Colonic mucosa (tissue), 4 donors: ENCODE data around the gene DGKB. TPM values are rescaled to one million over a fixed set of nuclear protein-coding genes. Genes with fewer than 3 reads are reported as not detected.

Experiments used
- DNase-seq: peaks from one replicate; pipeline ENCODE4 v3.0.0-alpha.2; 2020
- H3K27ac ChIP-seq: fragments of 200-600 bp; one replicate; pipeline ENCODE4 v1.8.0; 2021
- H3K27me3 ChIP-seq: fragments of 200-600 bp; one replicate; pipeline ENCODE4 v1.8.0; 2021
- H3K36me3 ChIP-seq: fragments of 200-600 bp; one replicate; pipeline ENCODE4 v1.8.0; 2021
- H3K4me1 ChIP-seq: fragments of 200-600 bp; one replicate; pipeline ENCODE4 v1.8.0; 2021; ENCODE audit warnings: mild to moderate bottlenecking
- H3K4me3 ChIP-seq: fragments of 200-600 bp; one replicate; pipeline ENCODE4 v1.8.0; 2021
- H3K9ac ChIP-seq, 2 donors: one replicate each; pipeline ENCODE4 v1.7.0; 2013; ENCODE audit warnings: control low read depth in 2 of 2, low read depth in 2 of 2, low read length in 2 of 2
- H3K9me3 ChIP-seq: fragments of 200-600 bp; one replicate; pipeline ENCODE4 v1.8.0; 2021
- CTCF ChIP-seq: fragments of 200-600 bp; IDR thresholded peaks from one replicate; pipeline ENCODE4 v1.8.0; 2022; ENCODE audit warnings: antibody characterized with exemption, mild to moderate bottlenecking
- intact Hi-C: fragments of 100-400 bp; cut with DNase I; formaldehyde crosslinking; loops from one replicate; pipeline ENCODE4 v1.14.1; 2022
- total RNA-seq, 2 donors: library from RNA; stranded (reverse); fragmentation: NEBNext Ultra II Directional in 1 of 2; extraction: Animal tissue kit (Norgen Biotek cat#: 25700) in 1 of 2; gene quantifications; one replicate each; pipeline ENCODE4 v1.2.1, GENCODE V29; 2021
- donor health status: healthy.
- donor health status: DM: no; HTN: no; CAD: no.
- donor health status: DM: no; HTN: no; CAD: no.

The DGKB gene
- total RNA-seq, 2 donors from 2014 or later, result 0.25 to 0.61 TPM

GRCh38 chr7:14341200-14341775, 561.3 kb downstream of the DGKB start:
- no peaks in the 10 kb centered on the region for H3K9me3 ChIP-seq
- H3K9ac ChIP-seq, result no peak overlapping the region
- intact Hi-C loops, result no loop called here
- no peaks in the 10 kb centered on the region for H3K4me1 ChIP-seq
- no peaks in the 10 kb centered on the region for H3K27me3 ChIP-seq
- no peak overlapping the region for H3K27ac ChIP-seq
- H3K4me3 ChIP-seq, result no peak overlapping the region
- TF ChIP-seq CTCF, result no peak
- DNase-seq, result no peak
- H3K36me3 ChIP-seq, result no peaks in the 10 kb centered on the region

GRCh38 chr7:14340393-14341074, 562.0 kb downstream of the DGKB start:
- Histone ChIP-seq H3K9me3 (no peaks in the 10 kb centered on the region), H3K4me1 (no peaks in the 10 kb centered on the region), H3K27ac (no peak overlapping the region), H3K4me3 (no peak overlapping the region), H3K9ac (no peak overlapping the region), H3K36me3 (no peaks in the 10 kb centered on the region), H3K27me3 (no peaks in the 10 kb centered on the region)
- intact Hi-C loops, result no loop called here
- no peak for TF ChIP-seq CTCF
- DNase-seq, result no peak

GRCh38 chr7:14339861-14340260, 562.7 kb downstream of the DGKB start:
- no peak for DNase-seq
- TF ChIP-seq CTCF, result no peak
- H3K9ac ChIP-seq, result no peak overlapping the region

GRCh38 chr7:14336256-14336655, 566.3 kb downstream of the DGKB start:
- no peak for TF ChIP-seq CTCF
- Histone ChIP-seq H3K9me3 (no peaks in the 10 kb centered on the region), H3K4me3 (no peak overlapping the region), H3K4me1 (no peaks in the 10 kb centered on the region), H3K9ac (no peak overlapping the region), H3K36me3 (no peaks in the 10 kb centered on the region), H3K27me3 (no peaks in the 10 kb centered on the region), H3K27ac (no peak overlapping the region)
- intact Hi-C loops, result no loop called here
- DNase-seq, result no peak

More at GRCh38 chr7:14339861-14340260, 562.7 kb downstream of the DGKB start:
- intact Hi-C loops, result no loop called here
- H3K4me1 ChIP-seq, result no peaks in the 10 kb centered on the region
- H3K27ac ChIP-seq, result no peak overlapping the region
- no peaks in the 10 kb centered on the region for H3K9me3 ChIP-seq
- H3K36me3 ChIP-seq, result no peaks in the 10 kb centered on the region
- H3K27me3 ChIP-seq, result no peaks in the 10 kb centered on the region
- H3K4me3 ChIP-seq, result no peak overlapping the region

GRCh38 chr7:14332155-14332554, 570.4 kb downstream of the DGKB start:
- Histone ChIP-seq H3K4me1 (no peaks in the 10 kb centered on the region), H3K27ac (no peak overlapping the region), H3K36me3 (no peaks in the 10 kb centered on the region), H3K27me3 (no peaks in the 10 kb centered on the region), H3K4me3 (no peak overlapping the region), H3K9ac (no peak overlapping the region), H3K9me3 (no peaks in the 10 kb centered on the region)
- TF ChIP-seq CTCF, result no peak
- intact Hi-C loops, result no loop called here
- no peak for DNase-seq
